NCI-H2227 (cell line): ENCODE results near the gene ZXDC.

Experiments
- DNase-seq: peaks from one replicate; lab custom pipeline; 2025; ENCODE audit not compliant: unreplicated experiment; lab: John Stamatoyannopoulos, UW

ZXDC gene

GRCh38 chr3:126397610-126398422 is 77.9 kb downstream of the ZXDC start:
- DNase-seq = no peak

GRCh38 chr3:126396536-126396935 is 79.2 kb downstream of the ZXDC start:
- no peak for DNase-seq

GRCh38 chr3:126395846-126396513 is 79.7 kb downstream of the ZXDC start:
- no peak for DNase-seq

GRCh38 chr3:126394977-126395321 is 80.7 kb downstream of the ZXDC start:
- DNase-seq = no peak

- peak; percentile 4 for DNase-seq
Measured at GRCh38 chr3:126394179-126394976, 81.3 kb downstream of the ZXDC start, which contains the start of gene CFAP100. CFAP100 (plus strand) TSS chr3:126394909; CDS start chr3:126396001, 1,092 bp downstream.

DNA sequence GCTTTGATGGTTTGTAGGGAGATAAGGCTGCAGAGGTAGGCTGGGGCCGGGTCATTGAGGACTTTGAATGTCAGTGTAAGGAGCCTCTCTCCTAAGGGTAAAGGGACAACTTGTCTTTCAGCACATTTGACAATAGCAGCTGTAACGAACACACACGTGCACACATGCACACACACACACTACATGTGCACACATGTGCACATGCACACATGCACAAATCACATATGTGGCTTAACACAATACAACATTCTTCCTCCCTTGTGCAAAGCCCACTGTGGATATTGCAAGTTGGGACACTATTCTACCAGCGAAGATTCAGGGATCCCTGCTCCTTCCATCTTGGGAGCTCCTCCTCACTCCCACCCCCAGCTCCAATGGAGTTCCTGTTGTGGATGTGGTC is 82.1 kb downstream of the ZXDC start:
- DNase-seq = no peak

GRCh38 chr3:126392246-126392645 is 83.4 kb downstream of the ZXDC start:
- no peak for DNase-seq

GRCh38 chr3:126391631-126392030 is 84.1 kb downstream of the ZXDC start:
- DNase-seq = no peak

- no peak for DNase-seq
Measured at GRCh38 chr3:126390751-126391150, 84.9 kb downstream of the ZXDC start.

DNA sequence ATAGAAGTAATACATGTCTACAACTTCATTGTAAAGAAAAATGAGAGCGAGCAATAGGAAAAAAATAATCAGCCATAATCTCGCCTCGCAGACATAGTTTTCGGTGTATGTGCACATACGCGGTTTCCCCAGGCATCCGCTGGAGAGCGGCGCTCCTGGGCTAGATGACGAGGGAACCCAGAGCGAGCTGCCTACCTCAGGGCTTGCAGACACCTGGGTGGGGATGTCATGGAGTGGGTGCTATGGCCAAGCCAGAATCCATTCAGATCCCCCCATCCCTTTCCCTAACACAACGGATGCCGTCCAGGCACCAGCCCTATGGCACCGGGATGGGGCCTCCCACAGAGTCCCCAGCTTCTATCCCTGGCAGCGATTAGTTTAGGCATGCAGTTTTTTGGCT is 85.5 kb downstream of the ZXDC start:
- no peak for DNase-seq

GRCh38 chr3:126389794-126390146 is 85.9 kb downstream of the ZXDC start:
- no peak for DNase-seq

- peak; percentile 79 for DNase-seq
Measured at GRCh38 chr3:126389112-126389793, 86.4 kb downstream of the ZXDC start.
